Fibroblast of skin of abdomen (primary cell): ENCODE results near the gene CD96.

ENCODE experiments used
- DNase-seq: peaks from one replicate; pipeline ENCODE4 v3.0.0-alpha.2; 2013

Gene CD96

DNA sequence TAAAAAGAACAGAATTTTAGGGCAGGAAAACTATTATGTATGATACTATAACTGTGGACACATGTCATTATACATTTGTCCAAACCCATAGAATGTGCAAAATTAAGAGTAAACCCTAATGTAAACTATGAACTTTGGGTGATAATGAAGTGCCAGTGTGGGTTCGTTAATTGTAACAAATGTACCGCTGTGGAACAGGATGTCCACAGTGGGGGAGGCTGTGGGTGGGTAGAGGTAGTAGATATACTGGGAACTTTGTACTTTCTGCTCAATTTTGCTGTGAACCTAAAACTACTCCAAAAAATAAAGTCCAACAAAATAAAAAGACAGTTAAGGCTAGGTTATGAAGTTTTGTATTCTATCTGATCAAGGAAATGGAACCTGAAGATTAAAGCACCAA is 24.8 kb downstream of the CD96 start:
- DNase-seq, result no peak

DNA sequence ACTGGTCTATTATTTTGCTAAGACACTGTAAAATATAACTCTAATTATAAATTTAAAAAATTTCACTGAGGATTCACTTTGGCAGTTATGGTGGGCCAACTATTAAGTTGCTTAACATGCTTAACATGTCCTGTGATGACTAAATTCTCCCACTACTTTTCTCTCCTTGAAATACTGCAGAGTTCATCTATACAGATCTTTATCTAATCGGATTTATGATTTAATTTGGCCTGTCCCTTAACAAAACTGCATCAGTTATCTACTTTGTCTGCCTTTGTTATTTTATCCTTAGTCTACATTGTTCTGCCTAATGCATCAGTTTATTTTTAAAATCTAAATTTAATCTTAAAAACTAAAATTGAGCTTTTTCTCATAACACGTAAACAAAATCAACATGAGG is 26.4 kb downstream of the CD96 start:
- no peak for DNase-seq

DNA sequence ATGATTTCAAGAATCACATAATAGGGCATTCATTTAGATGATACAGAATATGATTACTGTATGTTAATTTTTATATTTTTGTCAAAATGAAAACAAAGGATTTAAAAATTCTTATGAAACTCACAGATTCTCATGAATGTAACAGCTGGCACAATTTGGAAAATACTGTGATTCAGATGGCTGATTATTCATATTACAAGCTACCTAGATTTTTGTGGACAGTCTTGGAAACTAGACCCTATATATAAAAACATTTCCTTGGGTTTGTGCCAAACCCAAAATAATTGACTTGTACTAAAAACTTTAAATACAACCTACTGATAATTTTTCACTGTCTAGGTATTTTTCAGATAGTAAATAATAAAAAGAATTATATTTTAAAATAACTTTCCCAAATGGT is 26.9 kb downstream of the CD96 start:
- DNase-seq, result peak; percentile 28

DNA sequence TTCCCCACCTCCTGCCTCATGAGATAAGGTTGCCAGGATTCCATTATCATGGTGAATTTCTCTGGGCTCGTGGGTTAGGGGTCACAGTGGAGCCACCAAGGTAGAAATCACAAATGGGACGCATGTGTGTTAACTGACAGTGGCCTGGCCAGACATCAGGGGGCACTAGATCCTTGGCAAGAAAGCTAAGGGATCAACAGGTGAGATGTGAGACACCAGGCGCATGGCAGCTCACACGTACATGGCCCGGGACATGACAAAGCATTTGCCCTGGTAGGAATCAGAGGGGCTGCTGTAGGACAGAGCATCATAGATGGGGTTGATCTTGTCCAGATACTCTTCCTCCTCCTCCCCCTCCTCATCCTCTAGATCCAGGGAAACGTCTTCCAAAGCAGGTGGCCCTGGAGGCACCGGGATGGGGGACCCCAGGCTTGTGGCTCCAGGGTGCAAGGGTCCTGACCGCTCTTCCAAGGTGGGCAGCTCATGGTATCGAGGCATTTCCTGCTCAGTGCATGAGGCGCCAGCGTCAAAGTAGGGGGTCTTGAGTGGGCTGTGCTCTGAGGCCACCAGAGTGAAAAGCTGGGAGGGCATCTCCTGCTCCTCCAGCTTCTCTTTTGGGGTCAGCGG is 28.5 kb downstream of the CD96 start:
- no peak for DNase-seq

DNA sequence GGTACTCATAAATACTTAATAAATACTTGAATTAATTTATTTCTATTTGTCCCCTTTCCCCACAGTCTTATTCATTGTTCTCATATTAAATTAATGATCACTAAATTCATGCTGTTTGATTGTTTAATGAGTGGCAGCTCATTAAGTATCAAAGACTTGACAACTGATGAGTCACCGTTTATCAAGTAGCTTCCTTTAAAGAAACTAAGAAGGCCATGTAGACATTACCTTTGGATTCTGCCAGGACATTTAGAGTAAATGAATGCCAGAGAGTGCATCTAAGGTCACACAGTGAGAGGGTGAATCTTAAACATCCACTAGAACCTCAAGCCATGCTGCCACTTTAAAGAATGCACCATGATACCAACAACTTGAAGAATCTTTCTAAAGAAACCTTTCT is 29.3 kb downstream of the CD96 start:
- no peak for DNase-seq

DNA sequence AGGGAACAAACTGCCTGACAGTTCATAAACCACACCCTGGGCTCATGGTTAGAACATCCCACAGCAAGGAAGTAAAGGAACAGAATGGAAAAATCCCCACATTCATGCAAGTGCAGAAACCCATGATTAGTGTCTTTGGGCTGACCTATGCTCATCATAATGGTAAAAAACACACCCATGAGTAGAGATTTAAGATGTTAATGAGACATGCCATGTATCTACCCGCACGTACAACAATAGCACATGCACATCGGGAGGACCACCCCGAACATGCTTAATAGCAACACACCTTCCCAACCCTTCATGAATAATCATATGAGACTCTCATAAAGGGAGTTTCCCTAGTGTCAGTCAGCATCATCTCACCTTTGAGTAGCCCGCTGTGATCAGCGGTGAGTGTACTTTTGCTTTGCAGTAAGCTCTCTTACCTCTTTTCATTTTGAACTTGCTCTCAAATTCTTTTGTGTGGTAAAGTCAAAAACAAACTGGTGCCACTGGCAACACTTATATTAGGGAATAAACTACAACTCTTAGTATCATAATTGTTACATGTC is 30.0 kb downstream of the CD96 start:
- DNase-seq, result no peak

- DNase-seq, result no peak
Measured at GRCh38 chr3:111577113-111577512, 35.1 kb downstream of the CD96 start.

GRCh38 chr3:111577798-111578685 is 36.0 kb downstream of the CD96 start:
- DNase-seq, result peak; percentile 85

DNA sequence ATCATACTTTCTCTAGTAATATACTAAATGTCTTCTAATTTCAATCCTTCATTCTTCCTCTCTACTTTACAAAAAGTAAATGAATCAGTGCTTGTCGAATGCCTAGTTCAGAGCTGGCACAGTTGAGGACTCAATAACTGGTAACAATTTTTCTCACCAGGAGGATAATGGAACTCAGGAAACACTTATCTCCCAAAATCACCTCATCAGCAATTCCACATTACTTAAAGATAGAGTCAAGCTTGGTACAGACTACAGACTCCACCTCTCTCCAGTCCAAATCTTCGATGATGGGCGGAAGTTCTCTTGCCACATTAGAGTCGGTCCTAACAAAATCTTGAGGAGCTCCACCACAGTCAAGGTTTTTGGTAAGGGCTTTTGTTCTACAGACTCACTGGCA is 36.9 kb downstream of the CD96 start:
- DNase-seq, result no peak

DNA sequence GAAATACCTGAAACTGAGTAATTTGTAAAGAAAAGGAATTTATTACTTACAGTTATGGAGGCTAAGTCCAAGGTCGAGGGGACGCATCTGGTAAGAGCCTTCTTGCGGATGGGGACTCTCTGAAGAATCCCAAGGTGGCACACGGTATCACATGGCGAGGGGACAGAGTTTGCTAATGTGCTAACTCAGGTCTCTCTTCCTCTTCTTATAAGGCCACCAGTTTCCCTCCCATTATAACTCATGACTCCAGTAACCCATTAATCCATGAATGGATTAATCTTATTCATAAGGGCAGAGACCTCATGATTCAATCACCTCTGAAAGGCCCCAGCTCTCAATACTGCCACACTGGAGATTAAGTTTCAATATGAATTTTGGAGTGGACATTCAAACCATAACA is 37.5 kb downstream of the CD96 start:
- no peak for DNase-seq

- no peak for DNase-seq
Measured at GRCh38 chr3:111581403-111582119, 39.6 kb downstream of the CD96 start.

- peak; percentile 93 for DNase-seq
Measured at GRCh38 chr3:111582120-111582474, 40.1 kb downstream of the CD96 start.

DNA sequence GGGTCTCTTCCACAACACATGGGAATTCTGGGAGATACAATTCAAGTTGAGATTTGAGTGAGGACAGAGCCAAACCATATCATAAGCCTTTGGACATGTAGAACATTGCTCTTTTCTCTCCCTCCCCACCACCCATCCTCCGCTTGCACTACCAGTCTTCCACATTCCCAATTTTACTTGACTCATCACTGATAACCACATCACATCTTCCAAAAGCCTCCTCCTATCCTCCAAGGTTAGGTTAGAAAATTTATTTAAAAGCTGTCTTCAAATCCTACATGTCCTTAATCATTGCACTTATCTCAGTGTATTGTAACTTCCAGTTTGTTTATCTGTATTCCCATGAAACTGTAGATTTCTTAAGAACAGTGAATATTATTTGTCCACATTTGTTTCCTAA is 42.7 kb downstream of the CD96 start:
- peak; percentile 14 for DNase-seq

DNA sequence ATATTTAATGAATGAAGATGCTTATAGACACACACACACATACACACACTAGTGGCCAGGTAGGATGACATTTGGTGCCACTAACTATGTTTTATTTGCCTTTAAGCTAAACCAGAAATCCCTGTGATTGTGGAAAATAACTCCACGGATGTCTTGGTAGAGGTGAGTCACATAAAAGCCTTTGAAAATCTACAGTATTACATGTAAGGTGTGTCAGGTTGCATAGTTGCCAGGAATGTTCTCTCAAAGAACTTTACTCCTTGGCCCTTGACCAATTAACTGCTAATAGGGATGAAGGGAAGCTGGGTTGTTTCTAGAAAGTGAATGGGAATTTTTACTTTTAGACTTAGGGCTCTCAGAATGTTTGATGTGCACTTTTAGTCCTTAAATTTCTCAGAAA is 43.2 kb downstream of the CD96 start:
- DNase-seq, result peak; percentile 6

DNA sequence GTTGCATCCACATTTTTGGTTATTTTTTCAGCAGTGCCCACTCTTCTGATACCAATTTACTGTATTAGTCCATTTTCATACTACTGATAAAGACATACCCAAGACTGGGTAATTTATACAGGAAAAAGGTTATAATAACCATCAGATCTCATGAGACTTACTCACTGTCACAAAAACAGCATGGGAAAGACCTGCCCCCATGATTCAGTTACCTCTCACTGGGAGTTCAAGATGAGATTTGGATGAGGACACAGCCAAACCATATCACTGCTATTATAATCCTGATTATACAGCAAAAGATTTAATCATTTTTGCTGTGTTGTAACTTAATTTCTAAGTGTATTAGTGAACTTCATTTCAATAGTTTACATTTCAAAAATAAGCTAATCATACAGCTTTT is 46.5 kb downstream of the CD96 start:
- no peak for DNase-seq

GRCh38 chr3:111589303-111590142 is 47.5 kb downstream of the CD96 start:
- peak; percentile 30 for DNase-seq

- DNase-seq, result no peak
Measured at GRCh38 chr3:111590143-111590491, 48.1 kb downstream of the CD96 start.

DNA sequence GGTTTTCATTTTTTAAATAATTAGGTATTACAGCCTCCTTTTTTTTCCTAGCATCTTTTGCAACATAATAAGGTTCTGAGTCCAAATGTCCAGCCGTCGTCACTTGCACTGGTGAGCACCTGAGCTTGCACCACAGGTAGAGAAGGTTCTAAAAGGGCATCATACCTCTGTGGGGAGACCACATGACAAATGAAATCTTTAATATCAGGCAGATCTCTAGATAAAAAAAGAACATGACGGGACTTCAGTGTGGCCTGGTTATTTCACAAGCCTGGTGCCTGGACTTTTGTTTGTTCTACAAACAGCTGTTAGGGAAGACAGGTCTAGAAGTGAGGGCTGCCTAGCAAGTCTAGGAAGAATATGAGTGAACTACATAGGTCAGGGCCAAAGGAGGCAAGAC is 49.6 kb downstream of the CD96 start:
- no peak for DNase-seq

DNA sequence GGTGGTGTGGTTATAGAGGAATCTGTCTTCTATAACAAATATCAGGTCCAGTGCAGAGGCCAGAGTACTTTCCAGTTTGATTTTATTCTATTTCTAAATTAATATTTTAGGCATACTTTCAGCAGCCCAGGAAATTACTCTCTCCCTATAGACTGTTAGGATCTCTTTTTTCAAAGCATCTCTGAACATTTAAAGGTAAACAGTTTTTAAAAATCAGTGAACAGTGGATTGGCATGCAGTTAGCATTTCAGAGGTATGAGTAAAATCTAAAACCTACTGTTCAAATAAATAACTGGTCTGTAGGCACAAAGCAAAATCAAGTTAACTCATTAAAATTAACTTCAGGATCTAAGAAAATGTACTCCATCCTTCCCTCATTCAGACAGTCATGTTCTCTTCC is 50.1 kb downstream of the CD96 start:
- no peak for DNase-seq

- DNase-seq, result no peak
Measured at GRCh38 chr3:111592936-111593335, 50.9 kb downstream of the CD96 start.

DNA sequence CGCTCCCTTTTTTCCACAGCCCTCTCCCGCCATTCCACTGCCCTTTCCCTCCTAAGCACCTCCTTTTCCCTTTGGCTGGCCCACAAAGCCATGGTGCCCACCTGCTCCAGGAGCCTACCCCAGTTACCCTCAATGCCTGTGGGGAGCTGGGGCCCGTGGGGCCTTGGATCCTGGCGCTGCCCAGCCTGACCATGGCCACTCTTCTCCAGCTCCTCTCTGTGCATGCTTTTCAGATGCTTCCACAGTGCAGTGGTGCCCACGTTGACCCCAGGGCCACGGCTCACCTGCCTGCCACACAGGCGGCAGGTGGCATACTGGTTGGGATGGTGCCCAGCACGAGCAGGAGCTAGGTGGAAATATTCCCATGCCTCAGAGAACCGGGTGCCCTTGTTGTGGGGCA is 51.7 kb downstream of the CD96 start:
- no peak for DNase-seq

- DNase-seq, result peak; percentile 79
Measured at GRCh38 chr3:111594205-111594604, 52.2 kb downstream of the CD96 start.

DNA sequence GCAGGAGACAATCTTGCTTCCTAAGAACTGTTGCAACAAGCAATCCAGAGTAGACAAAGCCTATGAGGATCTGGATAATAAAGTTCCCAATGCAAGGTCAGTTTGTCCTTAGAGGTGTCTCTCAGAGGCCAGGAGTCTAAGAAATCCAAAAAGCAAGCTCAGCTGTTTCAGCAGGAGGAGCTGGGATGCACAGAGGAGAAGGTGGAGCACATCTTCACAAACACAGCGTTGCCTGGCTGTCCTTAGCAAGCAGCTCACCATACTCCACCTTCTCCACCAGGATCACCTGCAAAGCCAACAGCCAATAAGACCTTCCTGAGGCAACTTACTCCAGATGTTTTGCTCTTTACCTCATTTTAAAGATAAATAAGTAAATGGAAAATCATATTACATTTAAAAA is 52.8 kb downstream of the CD96 start:
- DNase-seq, result no peak
